Stimulated activated CD4-positive, alpha-beta T cell treated with anti-CD3 and anti-CD28 coated beads, TNF-alpha, amount 100 ng/mL, for 4 hours (primary cell): ENCODE results near the gene PIEZO1.

Source experiments
- DNase-seq, 3 experiments: peaks; one replicate each; pipeline ENCODE4 v3.0.0-alpha.2; 2020; ENCODE audit warnings: low read depth in 3 of 3

Gene PIEZO1

GRCh38 chr16:88705801-88706228 lies 79.2 kb downstream of the PIEZO1 start:
- DNase-seq = no peak

DNA sequence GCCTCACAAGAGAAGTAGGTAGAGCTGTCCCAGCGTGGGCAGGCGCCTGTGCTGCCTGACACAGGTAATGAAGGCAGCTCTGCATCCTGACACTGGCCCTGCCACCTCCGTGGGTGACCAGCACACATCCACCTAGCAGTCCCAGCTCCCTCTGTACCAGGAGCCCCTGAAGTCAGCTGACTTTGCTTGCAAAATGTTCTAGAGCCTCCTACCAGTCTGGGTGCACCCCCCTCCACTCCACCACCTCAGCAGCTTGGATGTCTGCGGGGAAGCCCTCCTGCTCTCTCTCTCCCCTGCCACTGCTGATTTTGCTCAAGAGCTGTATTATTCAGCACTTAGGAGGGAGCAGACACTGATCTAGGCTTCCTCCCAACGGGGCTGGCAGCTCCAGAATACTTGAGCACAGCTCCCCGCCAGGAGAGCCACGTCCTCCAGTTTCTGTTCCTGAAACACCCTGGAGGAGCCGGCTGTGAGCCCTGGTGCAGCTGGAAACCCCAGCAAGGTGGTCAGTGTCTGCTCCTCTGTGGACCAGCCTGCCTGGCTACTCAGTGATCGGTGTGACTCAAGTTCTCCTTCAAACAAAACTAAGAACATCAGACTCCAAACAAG lies 79.8 kb downstream of the PIEZO1 start:
- no peak for DNase-seq

DNA sequence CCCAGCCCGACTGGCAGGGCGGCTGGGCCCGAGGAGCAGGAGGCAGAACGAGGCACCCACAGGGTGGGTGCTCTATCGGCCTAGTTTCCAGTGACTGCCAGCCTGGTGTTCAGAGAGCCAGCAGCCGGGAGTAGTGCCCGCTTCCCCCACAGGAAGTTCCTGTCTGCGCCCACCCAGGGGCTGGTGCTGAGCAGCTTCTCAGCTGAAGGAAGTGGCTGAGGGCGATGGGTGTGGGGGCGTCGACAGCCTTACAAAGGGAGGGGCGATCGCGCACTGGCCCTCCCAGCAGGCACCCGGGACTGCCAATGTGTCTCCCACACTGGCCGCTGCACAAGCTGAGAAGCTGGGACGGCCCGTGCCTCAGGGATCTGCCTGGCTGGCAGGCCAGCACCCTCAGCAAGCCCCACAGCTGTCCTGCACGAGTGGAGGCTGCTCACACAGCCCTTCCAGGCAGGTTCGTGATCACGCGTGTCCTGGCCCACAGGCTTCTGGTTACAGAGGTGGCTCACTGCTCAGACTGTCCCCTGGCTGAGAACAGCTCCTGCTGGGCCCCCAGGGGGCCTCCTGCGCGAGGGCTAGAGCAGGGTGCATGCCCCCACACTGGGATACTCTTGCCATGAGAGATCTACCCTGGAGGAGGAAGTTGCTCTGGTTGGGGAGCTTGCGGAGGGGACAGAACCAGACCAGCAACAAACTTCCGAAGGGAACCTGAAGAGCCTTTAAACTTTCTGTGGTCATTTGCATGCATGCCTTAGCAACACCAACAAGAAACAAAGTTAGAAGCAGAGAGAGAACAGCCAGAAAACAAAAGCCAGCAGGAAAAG lies 81.3 kb downstream of the PIEZO1 start:
- peak in 1 of 3 experiments; percentile 43 for DNase-seq

DNA sequence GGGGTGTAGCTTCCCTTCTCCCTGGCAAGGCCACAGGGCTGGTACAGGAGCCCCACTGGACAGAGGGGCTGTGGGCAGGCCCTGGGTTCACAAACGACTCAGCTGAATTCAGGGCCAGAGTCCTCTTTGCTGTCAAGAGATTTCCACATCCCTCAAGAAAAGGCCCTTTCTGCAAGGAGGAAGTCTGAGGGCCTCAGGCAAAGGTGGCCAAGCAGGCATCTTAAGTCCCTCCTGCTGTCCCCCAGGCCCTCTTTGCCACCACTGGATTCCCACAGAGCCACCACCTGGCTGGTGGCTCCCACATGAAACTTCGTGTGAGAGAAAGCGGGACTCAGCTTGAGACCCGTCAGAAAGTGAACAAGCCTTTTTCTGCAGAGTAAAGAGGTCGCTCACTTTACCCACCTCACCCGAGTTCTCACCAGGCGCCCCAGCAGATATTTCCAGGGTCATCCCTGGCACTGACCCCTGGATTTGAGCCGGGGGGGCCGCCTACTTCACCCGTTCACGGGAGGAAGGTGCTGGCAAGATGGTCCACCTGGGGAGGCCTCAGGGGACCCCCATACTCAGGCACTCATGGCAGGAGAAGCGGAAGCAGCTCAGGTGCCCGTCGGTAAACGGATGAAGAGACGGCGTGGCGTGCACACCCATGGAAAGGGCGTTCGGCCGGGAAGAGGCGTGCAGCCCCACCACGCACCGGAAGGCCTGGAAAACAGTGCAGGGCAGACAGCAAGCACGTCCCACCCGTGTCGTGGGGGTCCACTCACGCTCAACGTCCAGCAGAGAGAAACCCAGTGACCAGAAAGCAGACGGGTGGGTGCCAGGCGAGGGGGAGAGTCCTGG lies 82.4 kb downstream of the PIEZO1 start:
- DNase-seq = no peak

DNA sequence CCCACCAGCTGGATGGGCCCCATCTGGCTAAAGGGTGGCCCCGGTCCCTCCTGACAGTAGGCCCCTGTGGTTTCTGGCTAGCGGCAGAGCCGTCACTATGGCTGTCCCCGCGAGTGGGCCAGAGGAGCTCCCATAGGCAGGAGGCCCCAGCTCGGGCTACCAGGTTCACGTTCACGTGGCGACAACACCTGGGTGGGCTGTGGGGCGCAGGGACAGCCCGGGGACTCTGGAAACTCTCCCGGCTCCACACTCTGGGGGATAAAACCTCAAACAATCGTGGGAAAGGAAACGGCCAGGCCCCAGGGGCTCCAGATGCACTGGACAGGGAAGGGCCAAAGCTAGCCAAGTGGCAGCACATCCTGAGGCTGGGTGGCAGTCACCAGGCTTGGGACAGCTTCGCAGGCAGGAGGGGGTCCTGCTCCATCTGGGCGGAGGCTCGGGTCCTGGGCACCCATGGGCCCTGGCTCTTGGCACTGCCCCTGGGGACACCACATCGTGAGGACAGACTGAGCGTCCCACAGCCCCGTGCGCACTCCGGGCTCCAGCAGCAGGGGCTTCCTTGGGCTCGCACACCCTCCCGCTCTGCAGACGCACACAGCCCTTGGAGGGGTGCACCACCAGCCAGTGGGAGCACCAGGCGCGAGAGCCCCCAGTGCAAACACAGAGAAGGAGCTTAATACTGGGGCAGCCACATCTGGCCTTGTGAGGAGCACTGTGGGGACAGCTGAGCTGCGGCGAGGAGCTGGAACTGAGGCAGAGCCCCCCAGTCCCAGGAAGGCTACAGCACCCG lies 83.2 kb downstream of the PIEZO1 start:
- no peak for DNase-seq

- peak; percentile 89 to 92 (median 89) for DNase-seq
Measured at GRCh38 chr16:88700636-88701482, 84.2 kb downstream of the PIEZO1 start.

- no peak for DNase-seq
Measured at GRCh38 chr16:88700322-88700635, 84.7 kb downstream of the PIEZO1 start.

DNA sequence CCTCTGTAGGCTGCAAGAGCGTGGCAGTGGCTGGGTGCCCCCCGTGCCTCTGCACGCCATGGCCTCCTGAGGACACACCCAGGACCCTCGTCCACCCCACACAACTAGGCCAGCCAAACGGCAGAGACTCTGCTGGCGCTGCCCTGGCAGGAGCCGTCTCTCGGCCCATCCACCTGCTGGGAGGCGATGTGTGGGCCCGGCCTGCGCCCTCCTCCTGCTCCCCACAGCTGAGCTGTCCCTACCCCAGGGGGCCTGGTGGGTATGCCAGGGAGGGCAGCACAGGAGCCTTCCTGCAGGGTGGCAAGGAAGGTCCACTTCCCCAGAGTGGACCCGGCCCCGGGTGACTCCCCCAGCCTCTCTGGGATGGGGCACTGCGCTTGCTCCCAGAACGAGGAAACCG lies 85.8 kb downstream of the PIEZO1 start:
- no peak for DNase-seq

DNA sequence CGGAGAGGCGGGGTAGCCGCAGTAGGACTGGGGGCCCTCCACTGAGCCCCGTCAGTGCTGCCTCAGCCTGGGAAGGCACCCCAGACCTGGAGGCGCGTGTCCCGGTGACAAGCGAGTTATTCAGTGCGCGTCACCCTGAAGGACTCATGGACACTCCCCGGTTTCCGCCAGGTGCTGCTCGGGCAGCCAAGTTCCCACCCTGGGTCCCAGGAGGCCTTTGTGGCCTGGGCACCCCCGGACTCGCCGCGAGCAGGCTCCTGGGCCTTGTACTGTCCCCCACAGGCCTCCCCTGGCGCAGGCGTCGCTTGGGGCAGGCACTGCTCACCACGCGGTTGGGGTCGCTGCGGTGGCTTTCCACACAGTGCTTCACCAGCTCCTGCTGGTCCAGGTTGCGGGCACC lies 86.4 kb downstream of the PIEZO1 start:
- DNase-seq = no peak

GRCh38 chr16:88697831-88698615 lies 87.0 kb downstream of the PIEZO1 start:
- DNase-seq = no peak

DNA sequence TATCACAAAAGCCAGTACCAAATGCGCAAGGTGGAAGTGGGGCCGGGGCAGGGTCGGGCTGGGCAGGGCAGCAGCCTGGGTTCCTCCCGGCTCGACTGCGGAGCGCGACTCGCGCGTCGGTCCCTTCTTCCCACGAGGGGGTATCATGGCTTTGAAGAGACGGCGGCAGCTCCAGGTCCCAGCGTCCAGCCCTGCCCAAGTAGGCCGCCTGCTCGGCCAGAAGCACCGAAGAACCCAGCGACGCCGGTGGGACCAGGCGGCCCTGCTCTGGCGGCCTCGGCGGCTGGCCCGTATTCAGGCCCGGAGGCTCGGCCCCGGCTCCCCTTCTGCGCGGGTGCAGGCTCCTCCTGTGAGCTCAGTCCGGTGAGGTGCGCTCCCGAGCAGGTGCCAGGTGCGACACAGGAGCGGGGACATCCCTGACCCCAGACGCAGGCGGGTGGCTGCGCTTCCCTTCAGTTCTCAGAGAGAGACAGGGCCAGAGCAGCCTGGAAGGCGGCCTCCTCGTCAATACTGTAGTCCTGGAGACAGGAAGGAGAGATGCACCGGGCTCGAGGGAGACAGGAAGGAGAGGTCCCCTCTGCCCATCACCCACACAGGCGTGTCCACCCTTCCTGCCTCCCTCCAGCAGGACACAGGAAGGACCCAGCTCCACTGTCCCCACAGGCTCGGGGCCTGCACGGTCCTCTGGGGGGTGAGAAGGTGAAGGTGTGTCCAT lies 87.7 kb downstream of the PIEZO1 start:
- no peak for DNase-seq

DNA sequence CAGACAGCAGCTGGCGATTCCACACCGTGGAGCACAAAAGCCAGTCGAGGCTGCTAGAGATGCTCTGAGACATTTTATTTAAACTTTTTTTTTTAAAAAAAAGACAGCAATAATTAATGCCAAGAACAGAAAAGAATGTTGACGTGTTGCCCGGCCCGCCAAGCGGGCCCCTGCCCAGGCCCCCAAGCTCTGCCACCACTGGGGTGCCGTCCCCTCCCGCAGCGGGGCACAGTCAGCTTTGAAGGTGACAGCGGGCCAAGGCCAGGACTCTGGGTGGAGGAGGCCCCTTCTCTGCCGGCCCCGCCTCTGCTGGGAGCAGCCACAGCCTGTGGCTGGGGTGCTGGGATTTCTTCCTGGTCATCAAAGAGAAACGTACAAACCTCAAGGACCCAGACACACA lies 88.6 kb downstream of the PIEZO1 start:
- no peak for DNase-seq

- no peak for DNase-seq
Measured at GRCh38 chr16:88695753-88696152, 89.3 kb downstream of the PIEZO1 start.

- DNase-seq = no peak
Measured at GRCh38 chr16:88695218-88695617, 89.8 kb downstream of the PIEZO1 start.

DNA sequence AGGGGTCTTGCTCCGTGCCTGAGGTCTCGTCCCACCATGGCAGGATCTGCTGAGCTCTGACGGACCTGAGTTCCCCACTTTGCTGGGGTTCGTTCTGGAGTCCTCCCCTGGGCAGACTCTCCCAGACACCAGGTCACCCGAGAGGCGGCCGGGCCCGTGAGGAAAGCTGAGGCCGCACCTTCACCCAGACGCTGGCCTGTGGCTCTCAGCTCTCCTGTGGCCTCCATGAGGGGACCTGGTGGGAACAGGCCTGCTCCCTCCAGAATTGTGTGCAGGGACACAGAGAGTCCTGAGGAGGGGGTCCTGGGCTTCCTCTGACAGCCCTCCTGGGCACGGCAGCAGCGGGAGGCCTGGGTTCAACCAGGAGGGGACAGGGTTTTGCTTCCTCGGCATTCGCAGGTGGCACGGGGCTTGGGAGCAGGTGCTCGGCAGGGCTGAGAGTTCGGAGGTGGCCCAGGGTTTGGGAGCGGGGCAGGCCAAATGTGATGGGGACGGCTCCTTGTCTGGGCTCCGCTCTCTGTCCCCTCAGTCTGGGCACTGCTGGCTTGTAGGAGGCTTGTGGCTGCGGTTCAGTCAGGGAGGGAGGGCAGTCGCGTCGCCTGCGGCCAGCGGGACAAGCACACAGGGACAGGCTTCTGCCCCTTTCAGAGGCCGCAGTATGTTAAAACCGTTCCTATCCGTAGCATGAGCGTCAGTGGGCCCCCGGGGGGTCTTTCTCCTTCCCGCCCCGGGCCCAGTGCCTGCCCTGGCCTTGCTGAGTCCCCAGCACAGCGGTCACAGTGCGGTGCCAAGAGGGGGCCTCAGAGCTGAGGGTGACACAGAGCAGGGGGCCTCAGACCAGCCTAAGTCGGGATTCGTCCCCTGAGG lies 90.6 kb downstream of the PIEZO1 start:
- no peak for DNase-seq

GRCh38 chr16:88693420-88694177 lies 91.4 kb downstream of the PIEZO1 start:
- no peak for DNase-seq

- no peak for DNase-seq
Measured at GRCh38 chr16:88692861-88693260, 92.2 kb downstream of the PIEZO1 start.
